ENCODE data around the gene WDR27. TPM values are rescaled to one million over a fixed set of nuclear protein-coding genes. Genes with fewer than 3 reads are reported as not detected.

The WDR27 gene
- total RNA-seq, 5 donors from 2014 or later (not counting 1 experiment from before 2014, with no cell fraction given), result 39.7 to 71.5 (median 52.5) TPM

DNA sequence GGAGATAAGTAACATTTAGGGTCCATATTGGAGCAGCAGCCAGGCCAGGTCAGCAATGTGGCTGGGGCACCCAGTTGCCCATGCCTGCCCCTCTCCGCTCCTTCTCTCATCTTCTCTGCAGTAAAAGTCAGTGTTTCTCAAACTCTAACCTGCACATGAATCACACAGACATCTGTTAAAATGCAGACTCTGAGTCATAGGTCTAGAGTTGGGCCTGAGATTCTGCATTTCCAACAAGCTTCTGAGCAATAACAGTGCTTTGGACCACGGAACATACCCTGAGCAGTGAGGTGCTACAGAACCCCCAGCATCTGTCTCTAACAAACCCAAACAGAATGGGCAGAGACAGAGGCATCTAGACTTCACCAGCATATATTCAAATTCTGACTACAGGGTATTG lies 12.3 kb upstream of the WDR27 start:
- H3K4me3 Mint-ChIP-seq, result no peak overlapping the region
- ATAC-seq (replicated peaks in 1 of 4) (no peak), DNase-seq (no peak)
- Histone ChIP-seq H3K27me3 (replicated peaks in 1 of 2; ENCODE audit: control insufficient read depth in 2 of 2, extremely low read depth in 1 of 2, insufficient read depth in 2 of 2, low read length in 1 of 2) (no peaks in the 10 kb centered on the region), H3K27ac (ENCODE audit: low read length) (no peak overlapping the region), H3K9me3 (no peaks in the 10 kb centered on the region), H3K36me3 (ENCODE audit: control insufficient read depth in 2 of 2, extremely low read depth in 1 of 2, insufficient read depth in 1 of 2, low read length in 1 of 2) (peaks cover 0 to 60% of the 10 kb centered on the region in 2 donors), H3K4me3 (ENCODE audit: control insufficient read depth in 1 of 2, extremely low read depth in 1 of 2, low read length in 1 of 2) (no peak overlapping the region), H3K4me1 (ENCODE audit: control insufficient read depth in 1 of 2, extremely low read depth in 1 of 2, insufficient read depth in 2 of 2, low read length in 2 of 2) (peaks cover 0 to 3% of the 10 kb centered on the region in 2 experiments)
- CTCF ChIA-PET, result interaction anchor here (0.5 to 0.7 kb wide), 2 partner anchors 163 to 166 kb away, joined by 5 to 6 read pairs; no protein-coding TSS in a partner anchor
- H3K9me3 Mint-ChIP-seq, result no peaks in the 10 kb centered on the region
- POLR2A ChIA-PET, result interaction anchor here in 1 of 2 donors (0.7 to 1.0 kb wide), 2 partner anchors 10 to 126 kb away, joined by 4 read pairs; no protein-coding TSS in a partner anchor
- no peaks in the 10 kb centered on the region for H3K27me3 Mint-ChIP-seq
- peaks cover 19 to 26% (median 26%) of the 10 kb centered on the region in 3 donors for H3K4me1 Mint-ChIP-seq
- H3K27ac Mint-ChIP-seq, result no peak overlapping the region
- 100% methylated on average over 1 of the region's 2 CpGs for WGBS (ENCODE audit: insufficient coverage)
- peaks cover 48% of the 10 kb centered on the region for H3K36me3 Mint-ChIP-seq

DNA sequence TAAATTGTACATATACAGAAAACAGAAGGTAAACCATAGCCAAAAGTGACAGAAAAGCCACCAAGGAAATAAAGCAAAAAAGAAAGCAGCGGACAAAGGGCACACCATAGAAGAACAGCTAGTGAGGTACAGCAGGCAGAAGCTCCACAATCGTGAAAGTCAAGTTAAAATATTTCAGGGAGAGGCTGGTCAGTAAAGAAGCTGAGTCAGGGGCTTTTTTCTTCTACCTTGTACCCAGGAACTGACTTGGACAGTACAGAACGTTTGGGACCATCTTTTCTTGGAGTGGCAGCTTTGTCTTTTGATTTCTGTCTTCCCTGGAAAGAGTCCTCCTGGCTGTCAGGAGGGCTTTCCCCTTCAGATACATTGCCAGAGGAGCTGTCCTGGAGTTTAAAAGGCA lies 8.2 kb upstream of the WDR27 start:
- CTCF ChIA-PET, result interaction anchor here in 1 of 2 donors (1.5 kb wide), 1 partner anchor 10 kb away, joined by 6 read pairs; no protein-coding TSS in a partner anchor
- no peak overlapping the region for H3K4me3 Mint-ChIP-seq
- no peak for ATAC-seq (replicated peaks in 1 of 4)
- no peaks in the 10 kb centered on the region for H3K27me3 Mint-ChIP-seq
- DNase-seq, result no peak
- peak overlapping the region in 1 of 2 donors; percentile 52 for H3K27ac Mint-ChIP-seq
- WGBS (ENCODE audit: insufficient coverage), result 80% methylated on average over 1 of the region's 3 CpGs
- peaks cover 0 to 44% of the 10 kb centered on the region in 2 donors for H3K36me3 ChIP-seq (ENCODE audit: control insufficient read depth in 2 of 2, extremely low read depth in 1 of 2, insufficient read depth in 1 of 2, low read length in 1 of 2)
- H3K4me3 ChIP-seq (ENCODE audit: control insufficient read depth in 1 of 2, extremely low read depth in 1 of 2, low read length in 1 of 2), result no peak overlapping the region
- H3K4me1 Mint-ChIP-seq, result peaks cover 26 to 40% (median 36%) of the 10 kb centered on the region in 3 donors
- H3K9me3 Mint-ChIP-seq, result no peaks in the 10 kb centered on the region
- POLR2A ChIA-PET, result interaction anchor here (0.6 to 1.1 kb wide), 3 partner anchors 9 to 52 kb away, joined by 3 to 7 read pairs (median 6); no protein-coding TSS in a partner anchor
- no peaks in the 10 kb centered on the region for H3K9me3 ChIP-seq
- no peak overlapping the region for H3K27ac ChIP-seq (ENCODE audit: low read length)
- peaks cover 35% of the 10 kb centered on the region for H3K36me3 Mint-ChIP-seq
- no peaks in the 10 kb centered on the region for H3K27me3 ChIP-seq (replicated peaks in 1 of 2; ENCODE audit: control insufficient read depth in 2 of 2, extremely low read depth in 1 of 2, insufficient read depth in 2 of 2, low read length in 1 of 2)
- peaks cover 0 to 4% of the 10 kb centered on the region in 2 experiments for H3K4me1 ChIP-seq (ENCODE audit: control insufficient read depth in 1 of 2, extremely low read depth in 1 of 2, insufficient read depth in 2 of 2, low read length in 2 of 2)

DNA sequence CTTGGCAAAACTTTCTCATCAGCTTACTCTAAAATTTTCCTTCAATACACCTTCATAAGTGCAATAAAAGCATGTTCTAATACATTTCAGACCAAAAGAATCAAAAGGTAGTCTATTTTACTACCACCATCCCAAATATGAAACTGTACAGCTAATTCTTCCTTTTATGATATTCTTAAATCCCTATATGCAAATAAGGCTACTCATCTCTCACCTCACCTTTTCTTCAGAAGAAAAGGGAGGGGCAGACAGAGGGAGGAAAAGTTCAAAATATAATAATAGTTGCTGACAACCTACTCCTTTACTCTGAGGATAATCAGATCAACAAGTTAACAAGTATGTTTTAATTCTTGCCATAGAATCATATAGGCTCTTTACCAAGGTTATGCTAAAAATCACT lies 7.5 kb upstream of the WDR27 start:
- H3K27me3 ChIP-seq (replicated peaks in 1 of 2; ENCODE audit: control insufficient read depth in 2 of 2, extremely low read depth in 1 of 2, insufficient read depth in 2 of 2, low read length in 1 of 2), result no peaks in the 10 kb centered on the region
- Mint-ChIP-seq H3K4me1 (peaks cover 31 to 43% (median 43%) of the 10 kb centered on the region in 3 donors), H3K9me3 (no peaks in the 10 kb centered on the region), H3K36me3 (peaks cover 31% of the 10 kb centered on the region), H3K4me3 (no peak overlapping the region), H3K27me3 (no peaks in the 10 kb centered on the region), H3K27ac (no peak overlapping the region)
- H3K4me3 ChIP-seq (ENCODE audit: control insufficient read depth in 1 of 2, extremely low read depth in 1 of 2, low read length in 1 of 2), result no peak overlapping the region
- no peak overlapping the region for H3K27ac ChIP-seq (ENCODE audit: low read length)
- H3K9me3 ChIP-seq, result no peaks in the 10 kb centered on the region
- peaks cover 0 to 38% of the 10 kb centered on the region in 2 donors for H3K36me3 ChIP-seq (ENCODE audit: control insufficient read depth in 2 of 2, extremely low read depth in 1 of 2, insufficient read depth in 1 of 2, low read length in 1 of 2)
- ChIA-PET POLR2A (interaction anchor here (0.6 to 1.9 kb wide), 3 partner anchors 9 to 17 kb away, joined by 3 to 7 read pairs (median 4); no protein-coding TSS in a partner anchor), CTCF (interaction anchor here in 1 of 2 donors (0.9 to 1.5 kb wide), 2 partner anchors 10 to 13 kb away, joined by 3 to 6 read pairs; no protein-coding TSS in a partner anchor)
- peaks cover under 1 to 6% of the 10 kb centered on the region in 2 experiments for H3K4me1 ChIP-seq (ENCODE audit: control insufficient read depth in 1 of 2, extremely low read depth in 1 of 2, insufficient read depth in 2 of 2, low read length in 2 of 2)
- DNase-seq (no peak), ATAC-seq (replicated peaks in 1 of 4) (no peak)

DNA sequence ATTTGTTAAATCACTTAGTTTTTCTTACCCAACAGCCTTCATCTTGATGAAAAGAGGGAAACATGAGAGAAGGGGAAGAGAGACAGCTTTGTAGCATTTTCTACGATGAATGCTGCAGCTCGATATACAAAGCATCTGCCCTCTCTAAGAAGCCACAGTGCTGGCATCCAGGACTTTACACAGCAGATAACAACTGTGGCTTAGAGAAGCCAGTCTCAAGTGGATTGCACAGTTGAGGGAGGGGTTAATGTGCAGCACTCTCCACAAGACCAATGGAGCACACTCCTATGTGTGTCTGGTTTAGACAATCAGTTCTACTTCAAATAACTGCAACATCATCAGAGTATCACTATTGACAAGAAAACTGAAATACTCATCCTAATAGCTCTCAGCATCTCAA lies 5.9 kb upstream of the WDR27 start:
- Histone ChIP-seq H3K36me3 (ENCODE audit: control insufficient read depth in 2 of 2, extremely low read depth in 1 of 2, insufficient read depth in 1 of 2, low read length in 1 of 2) (peaks cover 0 to 38% of the 10 kb centered on the region in 2 donors), H3K4me3 (ENCODE audit: control insufficient read depth in 1 of 2, extremely low read depth in 1 of 2, low read length in 1 of 2) (no peak overlapping the region), H3K9me3 (no peaks in the 10 kb centered on the region), H3K4me1 (ENCODE audit: control insufficient read depth in 1 of 2, extremely low read depth in 1 of 2, insufficient read depth in 2 of 2, low read length in 2 of 2) (peaks cover 11 to 15% of the 10 kb centered on the region in 2 experiments), H3K27ac (ENCODE audit: low read length) (no peak overlapping the region), H3K27me3 (replicated peaks in 1 of 2; ENCODE audit: control insufficient read depth in 2 of 2, extremely low read depth in 1 of 2, insufficient read depth in 2 of 2, low read length in 1 of 2) (no peaks in the 10 kb centered on the region)
- no peak overlapping the region for H3K4me3 Mint-ChIP-seq
- POLR2A ChIA-PET, result interaction anchor here in 1 of 2 donors (1.9 kb wide), 1 partner anchor 14 kb away, joined by 7 read pairs; no protein-coding TSS in a partner anchor
- ATAC-seq (replicated peaks in 1 of 4), result no peak
- H3K27ac Mint-ChIP-seq, result no peak overlapping the region
- H3K9me3 Mint-ChIP-seq, result no peaks in the 10 kb centered on the region
- DNase-seq, result no peak
- peaks cover 46 to 56% (median 55%) of the 10 kb centered on the region in 3 donors for H3K4me1 Mint-ChIP-seq
- peaks cover 25% of the 10 kb centered on the region for H3K36me3 Mint-ChIP-seq
- WGBS (ENCODE audit: insufficient coverage), result no CpG with 5 or more reads among the region's 2 CpGs
- no peaks in the 10 kb centered on the region for H3K27me3 Mint-ChIP-seq
- CTCF ChIA-PET, result no interaction called here

DNA sequence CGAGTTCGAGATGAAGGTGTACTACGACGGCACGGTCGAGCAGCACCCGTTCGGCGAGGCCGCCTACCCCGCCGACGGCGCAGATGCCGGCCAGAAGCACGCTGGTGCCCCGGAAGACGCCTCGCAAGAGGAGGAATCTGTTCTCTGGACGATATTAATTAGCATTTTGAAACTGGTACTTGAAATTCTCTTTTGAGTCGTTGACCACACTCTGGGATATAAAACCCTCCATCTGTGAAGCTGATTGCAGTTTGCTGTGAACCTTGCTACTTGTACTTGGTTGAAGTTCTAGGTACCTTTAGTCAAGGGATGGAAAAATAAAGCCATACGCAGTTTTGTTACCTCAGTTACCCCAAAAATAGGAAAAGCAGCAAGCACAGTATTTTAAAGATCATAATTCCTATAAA lies 1.0 kb upstream of the WDR27 start:
- H3K9me3 ChIP-seq, result no peaks in the 10 kb centered on the region
- H3K27ac ChIP-seq (ENCODE audit: low read length), result peak overlapping the region; percentile 93
- peaks cover 23 to 25% of the 10 kb centered on the region in 2 experiments for H3K4me1 ChIP-seq (ENCODE audit: control insufficient read depth in 1 of 2, extremely low read depth in 1 of 2, insufficient read depth in 2 of 2, low read length in 2 of 2)
- Mint-ChIP-seq H3K27me3 (no peaks in the 10 kb centered on the region), H3K4me3 (peak overlapping the region; percentile 85 to 91 (median 89)), H3K27ac (peak overlapping the region; percentile 88 to 93), H3K9me3 (no peaks in the 10 kb centered on the region), H3K36me3 (peaks cover 7% of the 10 kb centered on the region), H3K4me1 (peaks cover 61 to 76% (median 63%) of the 10 kb centered on the region in 3 donors)
- no peaks in the 10 kb centered on the region for H3K27me3 ChIP-seq (replicated peaks in 1 of 2; ENCODE audit: control insufficient read depth in 2 of 2, extremely low read depth in 1 of 2, insufficient read depth in 2 of 2, low read length in 1 of 2)
- ChIA-PET POLR2A (interaction anchor here (0.8 to 2.6 kb wide), 7 partner anchors 9 to 49 kb away, joined by 3 to 22 read pairs (median 4); partner anchors contain the start of genes DYNLT2 (in 1 of the 2) and ERMARD (in 1 of the 2)), CTCF (interaction anchor here in 1 of 2 donors (1.5 to 2.0 kb wide), 2 partner anchors 19 to 20 kb away, joined by 4 to 5 read pairs; no protein-coding TSS in a partner anchor)
- H3K4me3 ChIP-seq (ENCODE audit: control insufficient read depth in 1 of 2, extremely low read depth in 1 of 2, low read length in 1 of 2), result peak overlapping the region; percentile 79 to 88
- WGBS (ENCODE audit: insufficient coverage), result under 1% methylated on average over 17 of the region's 22 CpGs
- peak in 4 of 35 experiments; percentile 7 to 26 (median 18) for DNase-seq
- peak; percentile 2 to 6 (median 3) for ATAC-seq (replicated peaks in 1 of 4)
- peaks cover 0 to 12% of the 10 kb centered on the region in 2 donors for H3K36me3 ChIP-seq (ENCODE audit: control insufficient read depth in 2 of 2, extremely low read depth in 1 of 2, insufficient read depth in 1 of 2, low read length in 1 of 2)

DNA sequence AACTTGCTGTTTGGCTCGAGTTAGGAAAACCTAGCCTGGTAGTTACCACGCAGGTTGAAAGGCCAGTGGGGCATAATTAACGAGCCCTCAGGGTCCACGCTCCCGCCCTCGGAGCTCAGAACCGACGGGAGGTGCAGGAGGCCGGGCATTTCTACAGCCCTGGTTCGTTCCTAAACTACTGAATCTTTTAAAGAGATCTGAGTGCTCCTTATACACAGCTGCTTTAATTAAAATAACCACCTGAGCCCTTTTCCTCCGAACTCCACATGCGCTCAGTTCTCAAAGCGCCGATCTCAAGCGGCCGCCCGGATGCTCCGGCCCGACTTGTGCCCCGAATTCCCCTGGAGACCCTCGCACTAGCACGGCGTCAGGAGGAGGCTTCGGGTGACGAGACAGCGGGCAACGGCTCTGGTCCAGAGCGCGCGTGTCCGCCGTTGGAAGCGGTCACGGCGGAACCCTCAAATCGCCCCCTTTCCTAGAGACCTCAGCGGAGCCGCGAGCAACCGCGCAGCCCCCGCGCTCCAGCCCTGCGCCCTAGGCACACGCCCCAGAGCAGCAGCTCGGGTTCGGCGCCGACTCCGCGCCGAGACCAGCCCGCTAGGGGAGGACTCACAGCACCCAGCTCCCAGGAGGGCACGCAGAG lies 397 bp downstream of the WDR27 start:
- peaks cover 23 to 25% of the 10 kb centered on the region in 2 experiments for H3K4me1 ChIP-seq (ENCODE audit: control insufficient read depth in 1 of 2, extremely low read depth in 1 of 2, insufficient read depth in 2 of 2, low read length in 2 of 2)
- POLR2A ChIA-PET, result interaction anchor here (0.6 to 2.6 kb wide), 7 partner anchors 21 to 54 kb away, joined by 3 to 22 read pairs (median 4); partner anchors contain the start of genes DYNLT2 (in 1 of the 2) and ERMARD (in 1 of the 2)

More for the DNA sequence above, 397 bp downstream of the WDR27 start:
- Mint-ChIP-seq H3K4me3 (peak overlapping the region; percentile 89 to 91 (median 89)), H3K27ac (peak overlapping the region; percentile 84 to 86), H3K4me1 (peaks cover 53 to 62% (median 54%) of the 10 kb centered on the region in 3 donors), H3K9me3 (no peaks in the 10 kb centered on the region), H3K36me3 (peaks cover 5% of the 10 kb centered on the region), H3K27me3 (no peaks in the 10 kb centered on the region)
- CTCF ChIA-PET, result interaction anchor here (0.8 to 2.0 kb wide), 6 partner anchors 20 to 852 kb away, joined by 3 to 5 read pairs (median 4); no protein-coding TSS in a partner anchor
- no peaks in the 10 kb centered on the region for H3K9me3 ChIP-seq
- DNase-seq, result peak in 1 of 35 experiments; percentile 8
- H3K36me3 ChIP-seq (ENCODE audit: control insufficient read depth in 2 of 2, extremely low read depth in 1 of 2, insufficient read depth in 1 of 2, low read length in 1 of 2), result peaks cover 0 to 12% of the 10 kb centered on the region in 2 donors
- WGBS (ENCODE audit: insufficient coverage), result 0% methylated on average over 54 of the region's 54 CpGs
- no peaks in the 10 kb centered on the region for H3K27me3 ChIP-seq (replicated peaks in 1 of 2; ENCODE audit: control insufficient read depth in 2 of 2, extremely low read depth in 1 of 2, insufficient read depth in 2 of 2, low read length in 1 of 2)
- H3K27ac ChIP-seq (ENCODE audit: low read length), result peak overlapping the region; percentile 93
- peak overlapping the region; percentile 79 to 88 for H3K4me3 ChIP-seq (ENCODE audit: control insufficient read depth in 1 of 2, extremely low read depth in 1 of 2, low read length in 1 of 2)
- peak; percentile 3 to 10 (median 8) for ATAC-seq (replicated peaks in 1 of 4)
